NB4 (cell line): ENCODE measurements around the gene SHOX.
"Not testable (repeated sequence)": the region's sequence is repeated elsewhere in the genome, so short reads cannot be mapped to it uniquely, and the experiment has no call there.

Source experiments
- CTCF ChIP-seq: IDR thresholded peaks from one replicate; pipeline ENCODE4 v1.5.1; 2012; ENCODE audit warnings: low read depth, low read length
- MAX ChIP-seq: IDR thresholded peaks from 2 replicates; pipeline ENCODE4 v1.6.1; 2011; ENCODE audit warnings: low read depth, low read length

- not testable (repeated sequence) for TF ChIP-seq CTCF, MAX
Observed at GRCh38 chrX:608088-608487, 22.5 kb upstream of the SHOX start.
